ENCODE measurements around the gene WSCD1. TPM values are rescaled to one million over a fixed set of nuclear protein-coding genes. Genes with fewer than 3 reads are reported as not detected.

The WSCD1 gene
- total RNA-seq, 1 experiment from 2014 or later, result 0.28 TPM

DNA sequence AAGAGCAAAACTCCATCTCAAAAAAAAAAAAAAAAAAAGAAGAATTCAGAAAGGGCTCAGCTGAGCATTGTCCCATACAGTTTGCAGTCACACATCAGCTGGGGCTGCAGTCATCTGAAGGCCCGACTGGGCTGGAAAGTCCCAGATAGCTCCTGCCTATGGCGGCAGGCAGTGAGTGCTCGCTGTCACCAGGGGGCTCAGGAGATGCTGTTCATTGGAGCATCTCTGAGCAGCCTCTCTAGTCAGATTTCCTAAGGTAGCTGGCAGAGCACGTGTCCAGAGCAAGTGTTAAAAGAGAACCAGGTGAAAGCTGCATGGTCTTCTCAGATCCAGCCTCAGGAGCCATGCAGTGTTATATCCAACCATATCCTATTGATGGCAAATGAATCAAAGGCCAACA lies 75.8 kb downstream of the WSCD1 start:
- H3K9me3 ChIP-seq (ENCODE audit: low read depth, low read length, poor library complexity, severe bottlenecking), result no peaks in the 10 kb centered on the region
- peaks cover 38% of the 10 kb centered on the region for H3K27me3 ChIP-seq (replicated peaks; ENCODE audit: insufficient read depth, low read depth, low read length, poor library complexity)
- no peak overlapping the region for H3K4me3 ChIP-seq (ENCODE audit: low read depth, low read length, poor library complexity, severe bottlenecking)
- TF ChIP-seq, protein P1, sequence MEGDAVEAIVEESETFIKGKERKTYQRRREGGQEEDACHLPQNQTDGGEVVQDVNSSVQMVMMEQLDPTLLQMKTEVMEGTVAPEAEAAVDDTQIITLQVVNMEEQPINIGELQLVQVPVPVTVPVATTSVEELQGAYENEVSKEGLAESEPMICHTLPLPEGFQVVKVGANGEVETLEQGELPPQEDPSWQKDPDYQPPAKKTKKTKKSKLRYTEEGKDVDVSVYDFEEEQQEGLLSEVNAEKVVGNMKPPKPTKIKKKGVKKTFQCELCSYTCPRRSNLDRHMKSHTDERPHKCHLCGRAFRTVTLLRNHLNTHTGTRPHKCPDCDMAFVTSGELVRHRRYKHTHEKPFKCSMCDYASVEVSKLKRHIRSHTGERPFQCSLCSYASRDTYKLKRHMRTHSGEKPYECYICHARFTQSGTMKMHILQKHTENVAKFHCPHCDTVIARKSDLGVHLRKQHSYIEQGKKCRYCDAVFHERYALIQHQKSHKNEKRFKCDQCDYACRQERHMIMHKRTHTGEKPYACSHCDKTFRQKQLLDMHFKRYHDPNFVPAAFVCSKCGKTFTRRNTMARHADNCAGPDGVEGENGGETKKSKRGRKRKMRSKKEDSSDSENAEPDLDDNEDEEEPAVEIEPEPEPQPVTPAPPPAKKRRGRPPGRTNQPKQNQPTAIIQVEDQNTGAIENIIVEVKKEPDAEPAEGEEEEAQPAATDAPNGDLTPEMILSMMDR (conservative IDR thresholded peaks at IDR 0.05; ENCODE audit: low read depth, low read length), result no peak
- no peak for TF ChIP-seq EZH2 (IDR thresholded peaks at IDR 0.05; ENCODE audit: borderline replicate concordance, low read depth, low read length, poor library complexity, severe bottlenecking)
- no peak overlapping the region for H3K27ac ChIP-seq (ENCODE audit: low read depth, low read length, poor library complexity, severe bottlenecking)
- DNase-seq (ENCODE audit: low spot score), result no peak
- intact Hi-C loops (cut with micrococcal nuclease; ENCODE audit: unreplicated experiment), result no loop called here
- no peaks in the 10 kb centered on the region for H3K36me3 ChIP-seq (ENCODE audit: insufficient read depth, low read length, poor library complexity, severe bottlenecking)
- ChIA-PET CTCF (no interaction called here), POLR2A (ENCODE audit: low non-redundant PET) (interaction anchor here (0.7 kb wide), 1 partner anchor 382 kb away, joined by 4 read pairs; no protein-coding TSS in a partner anchor)
- no TSS peak for BruUV-seq (replicated peaks)
- H3K4me1 ChIP-seq (ENCODE audit: insufficient read depth, low read length, poor library complexity, severe bottlenecking), result no peaks in the 10 kb centered on the region

DNA sequence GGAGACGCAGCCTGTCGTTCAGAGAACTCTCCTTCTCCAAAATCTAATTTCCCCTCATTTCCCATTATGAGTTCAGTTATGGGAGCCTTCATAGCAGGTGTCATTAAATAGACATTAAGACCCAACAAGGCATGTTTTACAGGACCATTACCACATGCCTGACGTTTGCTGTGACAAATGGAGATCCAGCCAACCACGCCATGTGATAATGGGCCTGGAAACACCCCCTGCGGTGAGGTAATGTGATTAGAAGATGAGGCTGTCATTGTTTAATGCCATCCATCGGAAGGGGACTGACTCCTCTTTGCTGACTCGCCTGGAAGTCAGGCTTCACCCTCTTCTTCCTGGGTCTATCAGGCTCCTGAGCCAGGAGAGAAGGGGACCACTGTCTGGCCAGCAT lies 76.9 kb downstream of the WSCD1 start:
- intact Hi-C loops (cut with micrococcal nuclease; ENCODE audit: unreplicated experiment), result no loop called here
- peaks cover 37% of the 10 kb centered on the region for H3K27me3 ChIP-seq (replicated peaks; ENCODE audit: insufficient read depth, low read depth, low read length, poor library complexity)
- H3K27ac ChIP-seq (ENCODE audit: low read depth, low read length, poor library complexity, severe bottlenecking), result no peak overlapping the region
- no peaks in the 10 kb centered on the region for H3K36me3 ChIP-seq (ENCODE audit: insufficient read depth, low read length, poor library complexity, severe bottlenecking)
- no peak for TF ChIP-seq EZH2 (IDR thresholded peaks at IDR 0.05; ENCODE audit: borderline replicate concordance, low read depth, low read length, poor library complexity, severe bottlenecking)
- TF ChIP-seq, protein P1 (conservative IDR thresholded peaks at IDR 0.05; ENCODE audit: low read depth, low read length), result no peak
- H3K9me3 ChIP-seq (ENCODE audit: low read depth, low read length, poor library complexity, severe bottlenecking), result no peaks in the 10 kb centered on the region
- POLR2A ChIA-PET (ENCODE audit: low non-redundant PET), result interaction anchor here (1.2 kb wide), 1 partner anchor 217 kb away, joined by 3 read pairs; no protein-coding TSS in a partner anchor
- H3K4me3 ChIP-seq (ENCODE audit: low read depth, low read length, poor library complexity, severe bottlenecking), result no peak overlapping the region
- BruUV-seq (replicated peaks), result no TSS peak
- peak; percentile 80 for DNase-seq (ENCODE audit: low spot score)
- CTCF ChIA-PET, result no interaction called here
- H3K4me1 ChIP-seq (ENCODE audit: insufficient read depth, low read length, poor library complexity, severe bottlenecking), result no peaks in the 10 kb centered on the region

DNA sequence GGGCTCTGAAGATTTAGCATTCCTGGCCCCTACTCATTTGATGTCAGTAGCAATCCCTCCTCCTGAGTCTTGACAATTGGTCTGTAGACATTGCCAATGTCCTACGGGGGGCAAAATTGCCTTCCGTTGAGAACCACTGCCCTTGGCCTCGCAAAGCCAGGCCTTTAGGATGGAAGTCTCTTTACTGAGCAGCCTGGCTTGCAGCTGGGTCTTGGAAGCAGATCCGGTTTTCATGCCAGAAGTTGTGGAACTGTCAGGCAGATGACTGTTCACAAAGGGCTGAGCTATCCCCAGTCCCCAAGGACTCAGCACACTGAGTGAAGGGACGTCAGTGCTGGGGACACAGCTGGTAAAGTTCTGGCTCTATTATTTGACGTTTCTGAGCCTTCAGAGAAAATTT lies 83.2 kb downstream of the WSCD1 start:
- H3K9me3 ChIP-seq (ENCODE audit: low read depth, low read length, poor library complexity, severe bottlenecking), result no peaks in the 10 kb centered on the region
- no peak overlapping the region for H3K4me3 ChIP-seq (ENCODE audit: low read depth, low read length, poor library complexity, severe bottlenecking)
- H3K27ac ChIP-seq (ENCODE audit: low read depth, low read length, poor library complexity, severe bottlenecking), result no peak overlapping the region
- POLR2A ChIA-PET (ENCODE audit: low non-redundant PET), result no interaction called here
- H3K27me3 ChIP-seq (replicated peaks; ENCODE audit: insufficient read depth, low read depth, low read length, poor library complexity), result peaks cover 71% of the 10 kb centered on the region
- intact Hi-C loops (cut with micrococcal nuclease; ENCODE audit: unreplicated experiment), result no loop called here
- H3K4me1 ChIP-seq (ENCODE audit: insufficient read depth, low read length, poor library complexity, severe bottlenecking), result no peaks in the 10 kb centered on the region
- DNase-seq (ENCODE audit: low spot score), result no peak
- no peaks in the 10 kb centered on the region for H3K36me3 ChIP-seq (ENCODE audit: insufficient read depth, low read length, poor library complexity, severe bottlenecking)
- no peak for TF ChIP-seq EZH2 (IDR thresholded peaks at IDR 0.05; ENCODE audit: borderline replicate concordance, low read depth, low read length, poor library complexity, severe bottlenecking)
- TF ChIP-seq, protein P1 (conservative IDR thresholded peaks at IDR 0.05; ENCODE audit: low read depth, low read length), result no peak
- CTCF ChIA-PET, result no interaction called here
- BruUV-seq (replicated peaks), result no TSS peak
